GM23338 (cell line): ENCODE results near the gene CSF2.

ENCODE experiments used
- EZH2 ChIP-seq: fragments of 200-600 bp; sonication (generic); IDR thresholded peaks from one replicate; pipeline ENCODE4 v1.8.0; 2017; ENCODE audit warnings: antibody characterized with exemption, mild to moderate bottlenecking, low read depth; ENCODE audit not compliant: unreplicated experiment
- EZH2phosphoT487 ChIP-seq: fragments of 200-600 bp; sonication (generic); IDR thresholded peaks from one replicate; pipeline ENCODE4 v1.8.1; 2018; ENCODE audit warnings: antibody characterized with exemption; ENCODE audit not compliant: unreplicated experiment
- POLR2AphosphoS5 ChIP-seq: IDR thresholded peaks from 2 replicates; pipeline ENCODE4 v1.6.1; 2016; ENCODE audit warnings: antibody characterized with exemption, low read depth
- ZNF331 ChIP-seq: fragments of 250-450 bp; sonication (Bioruptor Pico); IDR thresholded peaks from 2 replicates; pipeline ENCODE4 v1.5.0; 2020; ENCODE audit warnings: low read depth, mild to moderate bottlenecking, moderate library complexity
- TF ChIP-seq, protein P1 (sequence below), 2 experiments: fragments of 200-600 bp in 1 of 2; sonication (generic) in 1 of 2; conservative IDR thresholded peaks; 2 replicates each; pipeline versions ENCODE4 v1.5.1 to v1.6.1; 2016 to 2017; ENCODE audit warnings: antibody characterized with exemption in 2 of 2, low read depth in 2 of 2, mild to moderate bottlenecking in 2 of 2, moderate library complexity in 1 of 2
- TF ChIP-seq, protein P2 (sequence below): IDR thresholded peaks from one replicate; pipeline ENCODE4 v1.6.1; 2018; ENCODE audit warnings: antibody characterized with exemption; ENCODE audit not compliant: unreplicated experiment

DNA sequence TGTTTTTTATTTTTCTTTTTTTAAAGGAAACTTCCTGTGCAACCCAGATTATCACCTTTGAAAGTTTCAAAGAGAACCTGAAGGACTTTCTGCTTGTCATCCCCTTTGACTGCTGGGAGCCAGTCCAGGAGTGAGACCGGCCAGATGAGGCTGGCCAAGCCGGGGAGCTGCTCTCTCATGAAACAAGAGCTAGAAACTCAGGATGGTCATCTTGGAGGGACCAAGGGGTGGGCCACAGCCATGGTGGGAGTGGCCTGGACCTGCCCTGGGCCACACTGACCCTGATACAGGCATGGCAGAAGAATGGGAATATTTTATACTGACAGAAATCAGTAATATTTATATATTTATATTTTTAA is 2.1 kb downstream of the CSF2 start:
- TF ChIP-seq, protein P1, sequence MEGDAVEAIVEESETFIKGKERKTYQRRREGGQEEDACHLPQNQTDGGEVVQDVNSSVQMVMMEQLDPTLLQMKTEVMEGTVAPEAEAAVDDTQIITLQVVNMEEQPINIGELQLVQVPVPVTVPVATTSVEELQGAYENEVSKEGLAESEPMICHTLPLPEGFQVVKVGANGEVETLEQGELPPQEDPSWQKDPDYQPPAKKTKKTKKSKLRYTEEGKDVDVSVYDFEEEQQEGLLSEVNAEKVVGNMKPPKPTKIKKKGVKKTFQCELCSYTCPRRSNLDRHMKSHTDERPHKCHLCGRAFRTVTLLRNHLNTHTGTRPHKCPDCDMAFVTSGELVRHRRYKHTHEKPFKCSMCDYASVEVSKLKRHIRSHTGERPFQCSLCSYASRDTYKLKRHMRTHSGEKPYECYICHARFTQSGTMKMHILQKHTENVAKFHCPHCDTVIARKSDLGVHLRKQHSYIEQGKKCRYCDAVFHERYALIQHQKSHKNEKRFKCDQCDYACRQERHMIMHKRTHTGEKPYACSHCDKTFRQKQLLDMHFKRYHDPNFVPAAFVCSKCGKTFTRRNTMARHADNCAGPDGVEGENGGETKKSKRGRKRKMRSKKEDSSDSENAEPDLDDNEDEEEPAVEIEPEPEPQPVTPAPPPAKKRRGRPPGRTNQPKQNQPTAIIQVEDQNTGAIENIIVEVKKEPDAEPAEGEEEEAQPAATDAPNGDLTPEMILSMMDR (conservative IDR thresholded peaks at IDR 0.05; ENCODE audit: low read depth in 2 of 2), result no peak
- TF ChIP-seq EZH2, result no peak
- TF ChIP-seq POLR2AphosphoS5, result no peak
- TF ChIP-seq, protein P2, sequence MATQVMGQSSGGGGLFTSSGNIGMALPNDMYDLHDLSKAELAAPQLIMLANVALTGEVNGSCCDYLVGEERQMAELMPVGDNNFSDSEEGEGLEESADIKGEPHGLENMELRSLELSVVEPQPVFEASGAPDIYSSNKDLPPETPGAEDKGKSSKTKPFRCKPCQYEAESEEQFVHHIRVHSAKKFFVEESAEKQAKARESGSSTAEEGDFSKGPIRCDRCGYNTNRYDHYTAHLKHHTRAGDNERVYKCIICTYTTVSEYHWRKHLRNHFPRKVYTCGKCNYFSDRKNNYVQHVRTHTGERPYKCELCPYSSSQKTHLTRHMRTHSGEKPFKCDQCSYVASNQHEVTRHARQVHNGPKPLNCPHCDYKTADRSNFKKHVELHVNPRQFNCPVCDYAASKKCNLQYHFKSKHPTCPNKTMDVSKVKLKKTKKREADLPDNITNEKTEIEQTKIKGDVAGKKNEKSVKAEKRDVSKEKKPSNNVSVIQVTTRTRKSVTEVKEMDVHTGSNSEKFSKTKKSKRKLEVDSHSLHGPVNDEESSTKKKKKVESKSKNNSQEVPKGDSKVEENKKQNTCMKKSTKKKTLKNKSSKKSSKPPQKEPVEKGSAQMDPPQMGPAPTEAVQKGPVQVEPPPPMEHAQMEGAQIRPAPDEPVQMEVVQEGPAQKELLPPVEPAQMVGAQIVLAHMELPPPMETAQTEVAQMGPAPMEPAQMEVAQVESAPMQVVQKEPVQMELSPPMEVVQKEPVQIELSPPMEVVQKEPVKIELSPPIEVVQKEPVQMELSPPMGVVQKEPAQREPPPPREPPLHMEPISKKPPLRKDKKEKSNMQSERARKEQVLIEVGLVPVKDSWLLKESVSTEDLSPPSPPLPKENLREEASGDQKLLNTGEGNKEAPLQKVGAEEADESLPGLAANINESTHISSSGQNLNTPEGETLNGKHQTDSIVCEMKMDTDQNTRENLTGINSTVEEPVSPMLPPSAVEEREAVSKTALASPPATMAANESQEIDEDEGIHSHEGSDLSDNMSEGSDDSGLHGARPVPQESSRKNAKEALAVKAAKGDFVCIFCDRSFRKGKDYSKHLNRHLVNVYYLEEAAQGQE, result no peak
- no peak for TF ChIP-seq ZNF331 (CRISPR knock-in tag)
- TF ChIP-seq EZH2phosphoT487, result no peak
